WTC11 (cell line): ENCODE measurements around the gene DMRT2. TPM values are rescaled to one million over a fixed set of nuclear protein-coding genes. Genes with fewer than 3 reads are reported as not detected.

Experiments
- ATAC-seq: fragments of 200-7000 bp; cut with Tn5 transposase; 2 replicates; pipeline ENCODE4 v1.10.0; 2021; ENCODE audit warnings: mild to moderate bottlenecking, moderate library complexity
- CTCF ChIA-PET: fragments of 300-600 bp; sonication (Branson Sonifier 250); formaldehyde crosslinking; loops from one replicate; lab custom pipeline; 2021; ENCODE audit warnings: antibody characterized with exemption; lab: Charles Lee
- POLR2A ChIA-PET: fragments of 350-600 bp; sonication (Branson Sonifier 250); formaldehyde crosslinking; loops from one replicate; lab custom pipeline; 2021; ENCODE audit warnings: antibody characterized with exemption; lab: Charles Lee
- DNase-seq: peaks from one replicate; pipeline ENCODE4 v3.0.0; 2021; ENCODE audit warnings: low spot score
- H3K27ac Mint-ChIP-seq: 2 replicates; pipeline ENCODE4 v1.8.0; 2021; ENCODE audit warnings: mixed read lengths
- H3K27me3 Mint-ChIP-seq: 2 replicates; pipeline ENCODE4 v1.8.0; 2021; ENCODE audit warnings: low read depth, mild to moderate bottlenecking, moderate library complexity, mixed read lengths
- H3K36me3 Mint-ChIP-seq: 2 replicates; pipeline ENCODE4 v1.8.0; 2021; ENCODE audit warnings: mixed read lengths
- H3K4me1 Mint-ChIP-seq: 2 replicates; pipeline ENCODE4 v1.8.0; 2022; ENCODE audit warnings: mixed read lengths
- H3K4me3 Mint-ChIP-seq: 2 replicates; pipeline ENCODE4 v1.8.0; 2021; ENCODE audit warnings: mild to moderate bottlenecking, moderate library complexity, mixed read lengths
- H3K9me3 Mint-ChIP-seq: 2 replicates; pipeline ENCODE4 v1.8.0; 2021; ENCODE audit warnings: mixed read lengths
- EMX1 ChIP-seq: fragments of 250-450 bp; sonication (Bioruptor Pico); IDR thresholded peaks from 2 replicates; pipeline ENCODE4 v1.8.0; 2021; ENCODE audit warnings: mild to moderate bottlenecking
- ESRRA ChIP-seq: sonication (generic); formaldehyde crosslinking; IDR thresholded peaks from 2 replicates; pipeline ENCODE4 v1.8.1; 2022; ENCODE audit warnings: mild to moderate bottlenecking, missing genetic modification reagents, borderline replicate concordance
- GABPB1 ChIP-seq: sonication (generic); formaldehyde crosslinking; IDR thresholded peaks from 2 replicates; pipeline ENCODE4 v1.8.1; 2023; ENCODE audit warnings: mild to moderate bottlenecking, missing genetic modification reagents
- JAZF1 ChIP-seq: fragments of 250-450 bp; sonication (Bioruptor Pico); IDR thresholded peaks from 2 replicates; pipeline ENCODE4 v1.9.0; 2021; ENCODE audit warnings: moderate library complexity, mild to moderate bottlenecking, inconsistent platforms
- NFE2L1 ChIP-seq: sonication (generic); formaldehyde crosslinking; IDR thresholded peaks from 2 replicates; pipeline ENCODE4 v1.8.1; 2023; ENCODE audit warnings: missing genetic modification reagents
- NR1H2 ChIP-seq: sonication (generic); formaldehyde crosslinking; IDR thresholded peaks from 2 replicates; pipeline ENCODE4 v1.9.0; 2021; ENCODE audit warnings: mild to moderate bottlenecking, moderate library complexity, missing genetic modification reagents
- SMAD3 ChIP-seq: sonication (generic); formaldehyde crosslinking; IDR thresholded peaks from 2 replicates; pipeline ENCODE4 v1.8.0; 2022; ENCODE audit warnings: missing genetic modification reagents, mild to moderate bottlenecking, borderline replicate concordance
- TEAD1 ChIP-seq: sonication (generic); formaldehyde crosslinking; IDR thresholded peaks from 2 replicates; pipeline ENCODE4 v1.8.0; 2022; ENCODE audit warnings: mild to moderate bottlenecking, missing genetic modification reagents
- ZNF671 ChIP-seq: fragments of 250-450 bp; sonication (Bioruptor Pico); IDR thresholded peaks from 2 replicates; pipeline ENCODE4 v1.8.0; 2021; ENCODE audit warnings: mild to moderate bottlenecking
- total RNA-seq: library from RNA; stranded (reverse); gene quantifications from 3 replicates; pipeline ENCODE4 v1.2.3, GENCODE V29; 2021
- TF ChIP-seq, protein P1 (sequence below): sonication (generic); formaldehyde crosslinking; IDR thresholded peaks from 2 replicates; pipeline ENCODE4 v1.8.1; 2023; ENCODE audit warnings: mild to moderate bottlenecking, moderate library complexity, missing genetic modification reagents
- TF ChIP-seq, protein P2 (sequence below): fragments of 250-450 bp; sonication (Bioruptor Pico); IDR thresholded peaks from 2 replicates; pipeline ENCODE4 v1.9.0; 2021; ENCODE audit warnings: mild to moderate bottlenecking
- TF ChIP-seq, protein P3 (sequence below): fragments of 200-600 bp; IDR thresholded peaks from 2 replicates; pipeline ENCODE4 v1.8.0; 2022; ENCODE audit warnings: antibody characterized with exemption
- TF ChIP-seq, protein P4 (sequence below): fragments of 250-450 bp; sonication (Bioruptor Pico); IDR thresholded peaks from 2 replicates; pipeline ENCODE4 v1.9.0; 2021; ENCODE audit warnings: moderate library complexity, mild to moderate bottlenecking, inconsistent platforms, borderline replicate concordance
- TF ChIP-seq, protein P5 (sequence below): sonication (generic); formaldehyde crosslinking; IDR thresholded peaks from 2 replicates; pipeline ENCODE4 v1.8.1; 2022; ENCODE audit warnings: low read depth, mild to moderate bottlenecking, moderate library complexity, missing genetic modification reagents, borderline replicate concordance
- TF ChIP-seq, protein P6 (sequence below): sonication (generic); formaldehyde crosslinking; IDR thresholded peaks from 2 replicates; pipeline ENCODE4 v1.8.0; 2023; ENCODE audit warnings: mild to moderate bottlenecking, missing genetic modification reagents
- TF ChIP-seq, protein P7 (sequence below): sonication (generic); formaldehyde crosslinking; IDR thresholded peaks from 2 replicates; pipeline ENCODE4 v1.8.1; 2023; ENCODE audit warnings: mild to moderate bottlenecking, missing genetic modification reagents
- TF ChIP-seq, protein P8 (sequence below): sonication (generic); formaldehyde crosslinking; IDR thresholded peaks from 2 replicates; pipeline ENCODE4 v1.8.1; 2023; ENCODE audit warnings: mild to moderate bottlenecking, missing genetic modification reagents, borderline replicate concordance
- TF ChIP-seq, protein P9 (sequence below): sonication (generic); formaldehyde crosslinking; IDR thresholded peaks from 2 replicates; pipeline ENCODE4 v1.8.0; 2022; ENCODE audit warnings: mild to moderate bottlenecking, missing genetic modification reagents

Gene DMRT2
- total RNA-seq, 1 experiment from 2014 or later, result not detected

DNA sequence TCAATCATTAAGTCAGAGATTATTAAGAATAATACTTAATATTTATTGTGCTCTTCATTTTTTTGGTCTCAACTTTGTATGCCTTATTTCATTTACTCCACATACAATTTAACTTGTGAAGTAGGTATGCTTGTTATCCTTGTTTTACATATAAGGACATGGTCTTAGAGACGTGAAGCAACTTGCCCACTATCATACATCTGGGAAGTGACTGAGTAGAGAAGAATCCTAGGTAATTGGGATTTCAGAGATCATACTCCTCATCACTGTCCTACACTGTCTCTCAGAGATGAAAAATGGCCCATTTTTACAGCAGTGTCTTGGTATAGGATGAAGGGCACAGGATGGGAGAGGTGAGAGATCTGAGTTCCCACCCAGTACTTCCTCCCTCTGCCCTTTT, 23.3 kb downstream of the DMRT2 start:
- Mint-ChIP-seq H3K9me3 (peaks cover 43% of the 10 kb centered on the region), H3K4me3 (no peak overlapping the region), H3K27me3 (peaks cover 4% of the 10 kb centered on the region; the same call in 1 of the 2 replicates), H3K36me3 (peaks cover 25% of the 10 kb centered on the region), H3K4me1 (0 out of 2 replicates have a peak, but pooled peaks cover 2% of the 10 kb centered on the region), H3K27ac (no peak overlapping the region)
- ATAC-seq (no peak), DNase-seq (no peak)
- TF ChIP-seq, protein P1, sequence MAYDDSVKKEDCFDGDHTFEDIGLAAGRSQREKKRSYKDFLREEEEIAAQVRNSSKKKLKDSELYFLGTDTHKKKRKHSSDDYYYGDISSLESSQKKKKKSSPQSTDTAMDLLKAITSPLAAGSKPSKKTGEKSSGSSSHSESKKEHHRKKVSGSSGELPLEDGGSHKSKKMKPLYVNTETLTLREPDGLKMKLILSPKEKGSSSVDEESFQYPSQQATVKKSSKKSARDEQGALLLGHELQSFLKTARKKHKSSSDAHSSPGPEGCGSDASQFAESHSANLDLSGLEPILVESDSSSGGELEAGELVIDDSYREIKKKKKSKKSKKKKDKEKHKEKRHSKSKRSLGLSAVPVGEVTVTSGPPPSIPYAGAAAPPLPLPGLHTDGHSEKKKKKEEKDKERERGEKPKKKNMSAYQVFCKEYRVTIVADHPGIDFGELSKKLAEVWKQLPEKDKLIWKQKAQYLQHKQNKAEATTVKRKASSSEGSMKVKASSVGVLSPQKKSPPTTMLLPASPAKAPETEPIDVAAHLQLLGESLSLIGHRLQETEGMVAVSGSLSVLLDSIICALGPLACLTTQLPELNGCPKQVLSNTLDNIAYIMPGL, result no peak
- TF ChIP-seq SMAD3 (CRISPR knock-in tag) (no peak), JAZF1 (no peak)
- TF ChIP-seq, protein P2, sequence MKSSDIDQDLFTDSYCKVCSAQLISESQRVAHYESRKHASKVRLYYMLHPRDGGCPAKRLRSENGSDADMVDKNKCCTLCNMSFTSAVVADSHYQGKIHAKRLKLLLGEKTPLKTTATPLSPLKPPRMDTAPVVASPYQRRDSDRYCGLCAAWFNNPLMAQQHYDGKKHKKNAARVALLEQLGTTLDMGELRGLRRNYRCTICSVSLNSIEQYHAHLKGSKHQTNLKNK (CRISPR knock-in tag), result no peak
- TF ChIP-seq, protein P3, sequence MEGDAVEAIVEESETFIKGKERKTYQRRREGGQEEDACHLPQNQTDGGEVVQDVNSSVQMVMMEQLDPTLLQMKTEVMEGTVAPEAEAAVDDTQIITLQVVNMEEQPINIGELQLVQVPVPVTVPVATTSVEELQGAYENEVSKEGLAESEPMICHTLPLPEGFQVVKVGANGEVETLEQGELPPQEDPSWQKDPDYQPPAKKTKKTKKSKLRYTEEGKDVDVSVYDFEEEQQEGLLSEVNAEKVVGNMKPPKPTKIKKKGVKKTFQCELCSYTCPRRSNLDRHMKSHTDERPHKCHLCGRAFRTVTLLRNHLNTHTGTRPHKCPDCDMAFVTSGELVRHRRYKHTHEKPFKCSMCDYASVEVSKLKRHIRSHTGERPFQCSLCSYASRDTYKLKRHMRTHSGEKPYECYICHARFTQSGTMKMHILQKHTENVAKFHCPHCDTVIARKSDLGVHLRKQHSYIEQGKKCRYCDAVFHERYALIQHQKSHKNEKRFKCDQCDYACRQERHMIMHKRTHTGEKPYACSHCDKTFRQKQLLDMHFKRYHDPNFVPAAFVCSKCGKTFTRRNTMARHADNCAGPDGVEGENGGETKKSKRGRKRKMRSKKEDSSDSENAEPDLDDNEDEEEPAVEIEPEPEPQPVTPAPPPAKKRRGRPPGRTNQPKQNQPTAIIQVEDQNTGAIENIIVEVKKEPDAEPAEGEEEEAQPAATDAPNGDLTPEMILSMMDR, result no peak
- TF ChIP-seq, protein P4, sequence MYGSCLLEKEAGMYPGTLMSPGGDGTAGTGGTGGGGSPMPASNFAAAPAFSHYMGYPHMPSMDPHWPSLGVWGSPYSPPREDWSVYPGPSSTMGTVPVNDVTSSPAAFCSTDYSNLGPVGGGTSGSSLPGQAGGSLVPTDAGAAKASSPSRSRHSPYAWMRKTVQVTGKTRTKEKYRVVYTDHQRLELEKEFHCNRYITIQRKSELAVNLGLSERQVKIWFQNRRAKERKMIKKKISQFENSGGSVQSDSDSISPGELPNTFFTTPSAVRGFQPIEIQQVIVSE, result no peak
- ChIA-PET CTCF (no interaction called here), POLR2A (no interaction called here)

DNA sequence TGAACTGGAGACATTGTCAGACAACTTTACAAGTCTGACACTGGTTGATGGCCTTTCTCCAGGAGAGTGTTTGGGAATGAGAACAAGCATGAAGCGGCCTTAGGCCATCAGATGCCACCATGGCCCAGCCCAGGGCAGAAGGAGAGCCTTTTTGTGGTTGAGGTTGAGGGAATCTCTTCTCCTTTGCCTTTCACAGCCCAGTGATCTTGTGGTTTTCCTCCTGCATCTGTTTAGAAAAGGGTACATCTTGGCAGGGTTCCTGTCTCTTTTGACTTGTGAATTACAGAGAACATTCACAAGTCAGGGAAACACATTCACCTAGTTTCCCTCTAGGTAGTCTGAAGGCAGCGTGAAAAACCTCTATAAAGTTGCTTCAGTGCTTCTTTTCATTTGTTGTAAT, 27.5 kb downstream of the DMRT2 start:
- Mint-ChIP-seq H3K4me3 (no peak overlapping the region), H3K27ac (no peak overlapping the region), H3K4me1 (0 out of 2 replicates have a peak, but pooled peaks cover 3% of the 10 kb centered on the region), H3K27me3 (peaks cover 11% of the 10 kb centered on the region), H3K36me3 (peaks cover 9% of the 10 kb centered on the region), H3K9me3 (peaks cover 12% of the 10 kb centered on the region)
- CTCF ChIA-PET, result no interaction called here
- POLR2A ChIA-PET, result no interaction called here
- ATAC-seq (no peak), DNase-seq (no peak)
- TF ChIP-seq, protein P5, sequence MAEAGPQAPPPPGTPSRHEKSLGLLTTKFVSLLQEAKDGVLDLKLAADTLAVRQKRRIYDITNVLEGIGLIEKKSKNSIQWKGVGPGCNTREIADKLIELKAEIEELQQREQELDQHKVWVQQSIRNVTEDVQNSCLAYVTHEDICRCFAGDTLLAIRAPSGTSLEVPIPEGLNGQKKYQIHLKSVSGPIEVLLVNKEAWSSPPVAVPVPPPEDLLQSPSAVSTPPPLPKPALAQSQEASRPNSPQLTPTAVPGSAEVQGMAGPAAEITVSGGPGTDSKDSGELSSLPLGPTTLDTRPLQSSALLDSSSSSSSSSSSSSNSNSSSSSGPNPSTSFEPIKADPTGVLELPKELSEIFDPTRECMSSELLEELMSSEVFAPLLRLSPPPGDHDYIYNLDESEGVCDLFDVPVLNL (CRISPR knock-in tag), result no peak
- TF ChIP-seq ZNF671 (CRISPR knock-in tag) (no peak), GABPB1 (CRISPR knock-in tag) (no peak), NR1H2 (no peak), ESRRA (CRISPR knock-in tag) (no peak), NFE2L1 (CRISPR knock-in tag) (no peak), TEAD1 (CRISPR knock-in tag) (no peak), EMX1 (CRISPR knock-in tag) (no peak)
- TF ChIP-seq, protein P6, sequence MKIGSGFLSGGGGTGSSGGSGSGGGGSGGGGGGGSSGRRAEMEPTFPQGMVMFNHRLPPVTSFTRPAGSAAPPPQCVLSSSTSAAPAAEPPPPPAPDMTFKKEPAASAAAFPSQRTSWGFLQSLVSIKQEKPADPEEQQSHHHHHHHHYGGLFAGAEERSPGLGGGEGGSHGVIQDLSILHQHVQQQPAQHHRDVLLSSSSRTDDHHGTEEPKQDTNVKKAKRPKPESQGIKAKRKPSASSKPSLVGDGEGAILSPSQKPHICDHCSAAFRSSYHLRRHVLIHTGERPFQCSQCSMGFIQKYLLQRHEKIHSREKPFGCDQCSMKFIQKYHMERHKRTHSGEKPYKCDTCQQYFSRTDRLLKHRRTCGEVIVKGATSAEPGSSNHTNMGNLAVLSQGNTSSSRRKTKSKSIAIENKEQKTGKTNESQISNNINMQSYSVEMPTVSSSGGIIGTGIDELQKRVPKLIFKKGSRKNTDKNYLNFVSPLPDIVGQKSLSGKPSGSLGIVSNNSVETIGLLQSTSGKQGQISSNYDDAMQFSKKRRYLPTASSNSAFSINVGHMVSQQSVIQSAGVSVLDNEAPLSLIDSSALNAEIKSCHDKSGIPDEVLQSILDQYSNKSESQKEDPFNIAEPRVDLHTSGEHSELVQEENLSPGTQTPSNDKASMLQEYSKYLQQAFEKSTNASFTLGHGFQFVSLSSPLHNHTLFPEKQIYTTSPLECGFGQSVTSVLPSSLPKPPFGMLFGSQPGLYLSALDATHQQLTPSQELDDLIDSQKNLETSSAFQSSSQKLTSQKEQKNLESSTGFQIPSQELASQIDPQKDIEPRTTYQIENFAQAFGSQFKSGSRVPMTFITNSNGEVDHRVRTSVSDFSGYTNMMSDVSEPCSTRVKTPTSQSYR (CRISPR knock-in tag), result no peak
- TF ChIP-seq, protein P7, sequence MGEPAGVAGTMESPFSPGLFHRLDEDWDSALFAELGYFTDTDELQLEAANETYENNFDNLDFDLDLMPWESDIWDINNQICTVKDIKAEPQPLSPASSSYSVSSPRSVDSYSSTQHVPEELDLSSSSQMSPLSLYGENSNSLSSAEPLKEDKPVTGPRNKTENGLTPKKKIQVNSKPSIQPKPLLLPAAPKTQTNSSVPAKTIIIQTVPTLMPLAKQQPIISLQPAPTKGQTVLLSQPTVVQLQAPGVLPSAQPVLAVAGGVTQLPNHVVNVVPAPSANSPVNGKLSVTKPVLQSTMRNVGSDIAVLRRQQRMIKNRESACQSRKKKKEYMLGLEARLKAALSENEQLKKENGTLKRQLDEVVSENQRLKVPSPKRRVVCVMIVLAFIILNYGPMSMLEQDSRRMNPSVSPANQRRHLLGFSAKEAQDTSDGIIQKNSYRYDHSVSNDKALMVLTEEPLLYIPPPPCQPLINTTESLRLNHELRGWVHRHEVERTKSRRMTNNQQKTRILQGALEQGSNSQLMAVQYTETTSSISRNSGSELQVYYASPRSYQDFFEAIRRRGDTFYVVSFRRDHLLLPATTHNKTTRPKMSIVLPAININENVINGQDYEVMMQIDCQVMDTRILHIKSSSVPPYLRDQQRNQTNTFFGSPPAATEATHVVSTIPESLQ (CRISPR knock-in tag), result no peak
- TF ChIP-seq, protein P8, sequence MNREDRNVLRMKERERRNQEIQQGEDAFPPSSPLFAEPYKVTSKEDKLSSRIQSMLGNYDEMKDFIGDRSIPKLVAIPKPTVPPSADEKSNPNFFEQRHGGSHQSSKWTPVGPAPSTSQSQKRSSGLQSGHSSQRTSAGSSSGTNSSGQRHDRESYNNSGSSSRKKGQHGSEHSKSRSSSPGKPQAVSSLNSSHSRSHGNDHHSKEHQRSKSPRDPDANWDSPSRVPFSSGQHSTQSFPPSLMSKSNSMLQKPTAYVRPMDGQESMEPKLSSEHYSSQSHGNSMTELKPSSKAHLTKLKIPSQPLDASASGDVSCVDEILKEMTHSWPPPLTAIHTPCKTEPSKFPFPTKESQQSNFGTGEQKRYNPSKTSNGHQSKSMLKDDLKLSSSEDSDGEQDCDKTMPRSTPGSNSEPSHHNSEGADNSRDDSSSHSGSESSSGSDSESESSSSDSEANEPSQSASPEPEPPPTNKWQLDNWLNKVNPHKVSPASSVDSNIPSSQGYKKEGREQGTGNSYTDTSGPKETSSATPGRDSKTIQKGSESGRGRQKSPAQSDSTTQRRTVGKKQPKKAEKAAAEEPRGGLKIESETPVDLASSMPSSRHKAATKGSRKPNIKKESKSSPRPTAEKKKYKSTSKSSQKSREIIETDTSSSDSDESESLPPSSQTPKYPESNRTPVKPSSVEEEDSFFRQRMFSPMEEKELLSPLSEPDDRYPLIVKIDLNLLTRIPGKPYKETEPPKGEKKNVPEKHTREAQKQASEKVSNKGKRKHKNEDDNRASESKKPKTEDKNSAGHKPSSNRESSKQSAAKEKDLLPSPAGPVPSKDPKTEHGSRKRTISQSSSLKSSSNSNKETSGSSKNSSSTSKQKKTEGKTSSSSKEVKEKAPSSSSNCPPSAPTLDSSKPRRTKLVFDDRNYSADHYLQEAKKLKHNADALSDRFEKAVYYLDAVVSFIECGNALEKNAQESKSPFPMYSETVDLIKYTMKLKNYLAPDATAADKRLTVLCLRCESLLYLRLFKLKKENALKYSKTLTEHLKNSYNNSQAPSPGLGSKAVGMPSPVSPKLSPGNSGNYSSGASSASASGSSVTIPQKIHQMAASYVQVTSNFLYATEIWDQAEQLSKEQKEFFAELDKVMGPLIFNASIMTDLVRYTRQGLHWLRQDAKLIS (CRISPR knock-in tag), result no peak
- TF ChIP-seq, protein P9, sequence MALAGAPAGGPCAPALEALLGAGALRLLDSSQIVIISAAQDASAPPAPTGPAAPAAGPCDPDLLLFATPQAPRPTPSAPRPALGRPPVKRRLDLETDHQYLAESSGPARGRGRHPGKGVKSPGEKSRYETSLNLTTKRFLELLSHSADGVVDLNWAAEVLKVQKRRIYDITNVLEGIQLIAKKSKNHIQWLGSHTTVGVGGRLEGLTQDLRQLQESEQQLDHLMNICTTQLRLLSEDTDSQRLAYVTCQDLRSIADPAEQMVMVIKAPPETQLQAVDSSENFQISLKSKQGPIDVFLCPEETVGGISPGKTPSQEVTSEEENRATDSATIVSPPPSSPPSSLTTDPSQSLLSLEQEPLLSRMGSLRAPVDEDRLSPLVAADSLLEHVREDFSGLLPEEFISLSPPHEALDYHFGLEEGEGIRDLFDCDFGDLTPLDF (CRISPR knock-in tag), result no peak
- TF ChIP-seq, protein P4, result no peak
